ENCODE measurements around the gene PJA1. TPM values are rescaled to one million over a fixed set of nuclear protein-coding genes. Genes with fewer than 3 reads are reported as not detected.

PJA1 gene
- total and polyA plus RNA-seq, 2 donors (not counting 3 experiments of a cell fraction or from before 2014, with no cell fraction given): 8.2 to 16.1 TPM

DNA sequence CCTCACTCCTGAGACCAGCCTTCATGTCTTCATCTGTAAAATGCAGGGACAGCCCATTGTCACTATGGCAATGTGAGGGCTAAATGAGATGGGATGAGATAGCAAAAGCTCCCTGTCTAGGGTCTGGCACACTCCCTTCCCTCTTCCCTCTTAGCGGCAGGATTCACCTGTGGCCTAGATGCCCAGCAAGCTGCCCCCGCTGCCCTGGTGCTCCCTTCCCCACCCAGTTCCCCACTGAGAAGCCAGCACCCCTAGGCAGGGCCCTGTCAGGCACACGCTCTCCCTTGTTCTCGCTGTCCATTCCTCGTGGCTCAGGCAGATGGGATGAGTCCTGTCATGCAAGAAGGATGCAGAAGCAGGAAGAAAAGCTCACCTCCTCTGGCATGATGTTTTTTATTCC, 49.2 kb upstream of the PJA1 start:
- no TSS peak for BruUV-seq (replicated peaks)
- Histone ChIP-seq H3K4me3 (replicated peaks in 1 of 3; ENCODE audit: insufficient read depth in 1 of 3, low read depth in 1 of 3, low read length in 3 of 3) (no peak overlapping the region), H3K9me3 (replicated peaks; ENCODE audit: control insufficient read depth, insufficient read depth, low read length) (no peaks in the 10 kb centered on the region), H3K9me1 (replicated peaks; ENCODE audit: control insufficient read depth, extremely low read depth, insufficient read depth, low read length) (no peaks in the 10 kb centered on the region), H3K36me3 (ENCODE audit: control insufficient read depth in 2 of 2, extremely low read depth in 1 of 2, insufficient read depth in 2 of 2, low read length in 2 of 2) (no peaks in the 10 kb centered on the region), H4K20me1 (replicated peaks; ENCODE audit: control insufficient read depth, extremely low read depth, insufficient read depth, low read length) (no peaks in the 10 kb centered on the region), H3K9ac (replicated peaks; ENCODE audit: extremely low read depth, insufficient read depth, low read length) (no peak overlapping the region), H3K27me3 (ENCODE audit: control insufficient read depth in 2 of 2, insufficient read depth in 2 of 2, low read length in 2 of 2) (no peaks in the 10 kb centered on the region), H3K4me1 (ENCODE audit: control insufficient read depth, extremely low read depth, insufficient read depth, low read length) (no peaks in the 10 kb centered on the region), H2AFZ (ENCODE audit: low read depth, low read length) (no peak overlapping the region), H3K27ac (ENCODE audit: insufficient read depth, low read depth, low read length) (no peak overlapping the region), H3K4me2 (ENCODE audit: insufficient read depth, low read length) (no peak overlapping the region), H3K79me2 (ENCODE audit: control insufficient read depth, insufficient read depth, low read length) (no peaks in the 10 kb centered on the region)
- CTCF ChIA-PET: interaction anchor here (0.8 kb wide), 1 partner anchor 386 kb away, joined by 3 read pairs; no protein-coding TSS in a partner anchor
- POLR2A ChIA-PET: no interaction called here
- intact Hi-C loops (cut with micrococcal nuclease): no loop called here
- dilution Hi-C loops (cut with MboI; ENCODE audit: extremely low pct_ligation_motif_present, low sequenced_read_pairs): no loop called here
- FAIRE-seq (no peak), DNase-seq (ENCODE audit: low read depth, low spot score) (no peak)
- TF ChIP-seq, protein P1, sequence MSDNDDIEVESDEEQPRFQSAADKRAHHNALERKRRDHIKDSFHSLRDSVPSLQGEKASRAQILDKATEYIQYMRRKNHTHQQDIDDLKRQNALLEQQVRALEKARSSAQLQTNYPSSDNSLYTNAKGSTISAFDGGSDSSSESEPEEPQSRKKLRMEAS (IDR thresholded peaks at IDR 0.05; ENCODE audit: insufficient read depth, insufficient read length): no peak
- no peak for TF ChIP-seq MYC (IDR thresholded peaks at IDR 0.05; ENCODE audit: low read depth, low read length)
- TF ChIP-seq, protein P2, sequence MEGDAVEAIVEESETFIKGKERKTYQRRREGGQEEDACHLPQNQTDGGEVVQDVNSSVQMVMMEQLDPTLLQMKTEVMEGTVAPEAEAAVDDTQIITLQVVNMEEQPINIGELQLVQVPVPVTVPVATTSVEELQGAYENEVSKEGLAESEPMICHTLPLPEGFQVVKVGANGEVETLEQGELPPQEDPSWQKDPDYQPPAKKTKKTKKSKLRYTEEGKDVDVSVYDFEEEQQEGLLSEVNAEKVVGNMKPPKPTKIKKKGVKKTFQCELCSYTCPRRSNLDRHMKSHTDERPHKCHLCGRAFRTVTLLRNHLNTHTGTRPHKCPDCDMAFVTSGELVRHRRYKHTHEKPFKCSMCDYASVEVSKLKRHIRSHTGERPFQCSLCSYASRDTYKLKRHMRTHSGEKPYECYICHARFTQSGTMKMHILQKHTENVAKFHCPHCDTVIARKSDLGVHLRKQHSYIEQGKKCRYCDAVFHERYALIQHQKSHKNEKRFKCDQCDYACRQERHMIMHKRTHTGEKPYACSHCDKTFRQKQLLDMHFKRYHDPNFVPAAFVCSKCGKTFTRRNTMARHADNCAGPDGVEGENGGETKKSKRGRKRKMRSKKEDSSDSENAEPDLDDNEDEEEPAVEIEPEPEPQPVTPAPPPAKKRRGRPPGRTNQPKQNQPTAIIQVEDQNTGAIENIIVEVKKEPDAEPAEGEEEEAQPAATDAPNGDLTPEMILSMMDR (IDR thresholded peaks at IDR 0.05; ENCODE audit: extremely low read depth in 1 of 2, insufficient read depth in 1 of 2, low read depth in 1 of 2, low read length in 2 of 2): no peak
- no peak for TF ChIP-seq JUN (IDR thresholded peaks at IDR 0.05; ENCODE audit: borderline replicate concordance, insufficient read depth, insufficient read length, low read depth)
- TF ChIP-seq POLR2AphosphoS5 (IDR thresholded peaks at IDR 0.05; ENCODE audit: insufficient read depth, low read depth, low read length): no peak
- TF ChIP-seq EZH2 (IDR thresholded peaks at IDR 0.05; ENCODE audit: borderline replicate concordance, low read depth, low read length, severe bottlenecking): no peak
- TF ChIP-seq FOS (IDR thresholded peaks at IDR 0.05; ENCODE audit: borderline replicate concordance, insufficient read depth, low read length): no peak
- no peak for TF ChIP-seq POLR2A (IDR thresholded peaks at IDR 0.05; ENCODE audit: low read depth, low read length)
- TF ChIP-seq GATA2 (IDR thresholded peaks at IDR 0.05; ENCODE audit: insufficient read depth, insufficient read length, low read depth, low read length): no peak
